ENCODE measurements around the gene POLR2B. TPM values are rescaled to one million over a fixed set of nuclear protein-coding genes. Genes with fewer than 3 reads are reported as not detected.
"Not testable (repeated sequence)": the region's sequence is repeated elsewhere in the genome, so short reads cannot be mapped to it uniquely, and the experiment has no call there.

Gene POLR2B
- total RNA-seq, 4 donors from 2014 or later, result 25.2 to 92.2 (median 77.0) TPM

DNA sequence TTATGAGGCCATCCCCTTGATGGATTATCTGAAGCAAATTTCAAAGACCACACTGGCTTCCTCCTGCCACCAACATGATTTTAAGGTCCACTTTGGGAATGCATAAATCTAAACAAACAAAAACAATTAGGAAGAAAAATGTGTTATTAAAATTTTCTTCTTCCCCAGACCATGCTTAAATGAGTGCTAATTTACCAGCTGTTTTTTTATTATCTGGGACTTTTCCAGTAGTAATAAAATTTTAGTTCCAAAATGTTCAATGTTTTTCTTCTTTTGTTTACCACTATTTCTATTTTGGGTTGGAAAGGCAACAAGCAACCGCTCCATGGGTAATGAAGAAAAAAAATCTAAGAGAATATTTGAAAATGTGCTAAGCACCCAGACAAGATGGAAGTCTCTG, 62.3 kb downstream of the POLR2B start:
- H3K4me3 ChIP-seq, result no peak overlapping the region
- intact Hi-C loops (cut with DNase I), result loop anchor here (10.0 kb wide), 1 partner anchor 64 kb away; no protein-coding TSS in a partner anchor
- no peaks in the 10 kb centered on the region for H3K9me3 ChIP-seq
- H3K27ac ChIP-seq, result no peak overlapping the region
- no peaks in the 10 kb centered on the region for H3K27me3 ChIP-seq
- 69 to 87% methylated on average over 1 of the region's 1 CpG for WGBS, 2 donors
- no peak for TF ChIP-seq POLR2A (IDR thresholded peaks at IDR 0.05)
- TF ChIP-seq, protein P1, sequence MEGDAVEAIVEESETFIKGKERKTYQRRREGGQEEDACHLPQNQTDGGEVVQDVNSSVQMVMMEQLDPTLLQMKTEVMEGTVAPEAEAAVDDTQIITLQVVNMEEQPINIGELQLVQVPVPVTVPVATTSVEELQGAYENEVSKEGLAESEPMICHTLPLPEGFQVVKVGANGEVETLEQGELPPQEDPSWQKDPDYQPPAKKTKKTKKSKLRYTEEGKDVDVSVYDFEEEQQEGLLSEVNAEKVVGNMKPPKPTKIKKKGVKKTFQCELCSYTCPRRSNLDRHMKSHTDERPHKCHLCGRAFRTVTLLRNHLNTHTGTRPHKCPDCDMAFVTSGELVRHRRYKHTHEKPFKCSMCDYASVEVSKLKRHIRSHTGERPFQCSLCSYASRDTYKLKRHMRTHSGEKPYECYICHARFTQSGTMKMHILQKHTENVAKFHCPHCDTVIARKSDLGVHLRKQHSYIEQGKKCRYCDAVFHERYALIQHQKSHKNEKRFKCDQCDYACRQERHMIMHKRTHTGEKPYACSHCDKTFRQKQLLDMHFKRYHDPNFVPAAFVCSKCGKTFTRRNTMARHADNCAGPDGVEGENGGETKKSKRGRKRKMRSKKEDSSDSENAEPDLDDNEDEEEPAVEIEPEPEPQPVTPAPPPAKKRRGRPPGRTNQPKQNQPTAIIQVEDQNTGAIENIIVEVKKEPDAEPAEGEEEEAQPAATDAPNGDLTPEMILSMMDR (IDR thresholded peaks at IDR 0.05), result no peak
- no peak for DNase-seq
- no peaks in the 10 kb centered on the region for H3K36me3 ChIP-seq
- H3K4me1 ChIP-seq, result peaks cover 0 to 58% (median 14%) of the 10 kb centered on the region in 3 donors

DNA sequence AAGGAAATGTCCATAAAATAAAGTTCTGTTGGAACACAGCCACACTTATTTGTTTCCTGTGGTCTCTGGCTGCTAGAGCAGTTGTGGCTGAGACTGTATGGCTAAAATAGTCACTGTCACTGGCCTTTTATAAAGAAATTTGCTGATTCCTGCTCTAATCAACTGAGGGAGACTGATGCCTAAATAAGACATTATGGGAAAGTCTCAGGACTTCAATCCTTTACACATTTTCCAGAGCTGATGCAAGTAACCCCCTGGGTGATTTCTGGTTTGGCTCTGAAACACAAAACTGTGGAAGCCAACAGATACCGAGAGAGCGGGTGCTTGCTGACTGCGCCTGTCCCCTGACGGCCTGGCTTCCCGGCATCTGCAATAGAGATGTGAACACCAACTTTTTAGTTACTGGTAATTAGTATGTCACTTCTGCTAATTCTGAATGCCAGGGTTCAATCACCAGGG, 64.0 kb downstream of the POLR2B start:
- no peak for DNase-seq
- no peaks in the 10 kb centered on the region for H3K27me3 ChIP-seq
- no peak overlapping the region for H3K4me3 ChIP-seq
- intact Hi-C loops (cut with DNase I), result loop anchor here (10.0 kb wide), 1 partner anchor 62 kb away; no protein-coding TSS in a partner anchor
- peaks cover 0 to 56% (median 14%) of the 10 kb centered on the region in 3 donors for H3K4me1 ChIP-seq
- TF ChIP-seq, protein P1 (IDR thresholded peaks at IDR 0.05), result no peak
- no peak for TF ChIP-seq POLR2A (IDR thresholded peaks at IDR 0.05)
- no peaks in the 10 kb centered on the region for H3K9me3 ChIP-seq
- no peaks in the 10 kb centered on the region for H3K36me3 ChIP-seq
- 83 to 90% methylated on average over 2 to 5 of the region's 5 CpGs for WGBS, 2 donors
- peak overlapping the region; percentile 7 to 80 (median 70) for H3K27ac ChIP-seq

DNA sequence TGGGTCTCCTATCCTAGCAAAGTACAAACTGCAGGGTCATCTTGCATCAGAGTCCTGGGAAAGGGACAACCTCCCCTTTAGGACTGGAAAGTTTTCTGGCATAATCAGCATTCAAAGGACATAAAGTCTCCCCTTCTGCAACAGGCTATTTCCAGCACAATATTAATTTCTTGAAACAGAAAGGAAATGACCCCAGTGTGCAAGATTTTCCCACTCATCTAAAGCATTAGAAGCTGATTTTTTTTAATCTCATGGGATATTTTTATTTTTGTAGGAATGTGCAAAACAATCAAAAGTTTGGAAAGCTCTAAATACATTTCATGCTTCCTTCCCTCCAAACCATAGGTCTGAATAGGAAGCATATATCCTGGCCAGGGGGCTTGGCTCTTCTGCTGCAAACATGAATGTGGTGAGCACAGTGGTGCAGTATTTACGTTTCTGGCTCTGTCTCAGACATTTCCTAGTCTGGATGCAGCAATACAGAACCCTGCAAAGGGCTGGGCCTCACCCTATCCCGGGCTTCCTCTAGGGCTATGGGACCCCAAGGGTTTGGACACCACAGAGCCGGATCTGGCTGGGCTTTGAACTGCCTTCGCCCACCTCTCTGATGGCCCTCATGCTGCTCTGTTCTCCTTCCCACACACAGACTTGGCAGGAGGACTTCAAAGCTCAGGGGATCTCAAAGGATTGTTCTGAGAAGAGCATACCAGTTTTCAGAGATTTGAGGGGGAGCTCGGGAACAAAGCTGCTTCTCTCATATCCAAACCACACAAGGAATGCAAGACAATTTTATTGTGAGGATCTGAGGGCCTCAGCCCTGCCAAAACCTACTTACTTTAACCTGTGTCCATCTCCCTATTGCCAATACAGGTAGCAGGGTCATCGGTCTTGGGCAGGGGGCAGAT, 64.9 kb downstream of the POLR2B start:
- Histone ChIP-seq H3K4me3 (no peak overlapping the region), H3K27ac (peak overlapping the region in 3 of 4 donors; percentile 68 to 80 (median 71)), H3K27me3 (no peaks in the 10 kb centered on the region), H3K4me1 (peaks cover 0 to 49% (median 14%) of the 10 kb centered on the region in 3 donors), H3K36me3 (no peaks in the 10 kb centered on the region), H3K9me3 (no peaks in the 10 kb centered on the region)
- TF ChIP-seq, protein P1 (IDR thresholded peaks at IDR 0.05), result no peak
- no peak for TF ChIP-seq POLR2A (IDR thresholded peaks at IDR 0.05)
- WGBS, 2 donors, result 16 to 29% methylated on average over 2 to 6 of the region's 6 CpGs
- no peak for DNase-seq
- intact Hi-C loops (cut with DNase I), result loop anchor here (10.0 kb wide), 1 partner anchor 61 kb away; no protein-coding TSS in a partner anchor

DNA sequence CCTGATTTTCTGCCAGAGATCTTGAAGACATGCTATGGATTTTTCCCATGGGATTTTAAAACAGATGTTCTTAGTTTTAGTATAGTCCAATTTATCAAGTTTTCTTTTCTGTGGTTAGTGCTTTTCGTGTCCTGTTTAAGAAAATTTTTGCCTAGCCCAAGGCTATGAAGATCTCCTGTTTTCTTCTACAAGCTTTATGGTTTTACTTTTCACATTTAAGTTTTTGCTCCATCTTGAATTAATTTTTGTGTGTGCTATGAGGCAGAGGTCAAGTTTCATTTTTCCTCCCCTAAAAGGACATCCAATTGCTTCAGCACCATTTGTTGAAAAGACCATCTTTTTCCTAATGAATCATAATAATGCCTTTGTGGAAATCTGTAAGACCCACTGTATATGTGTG, 65.6 kb downstream of the POLR2B start:
- intact Hi-C loops (cut with DNase I), result loop anchor here (10.0 kb wide), 1 partner anchor 61 kb away; no protein-coding TSS in a partner anchor
- Histone ChIP-seq H3K4me1 (peaks cover 0 to 56% (median 17%) of the 10 kb centered on the region in 3 donors), H3K27me3 (no peaks in the 10 kb centered on the region), H3K27ac (peak overlapping the region in 3 of 4 donors; percentile 61 to 71 (median 69)), H3K4me3 (no peak overlapping the region), H3K9me3 (no peaks in the 10 kb centered on the region), H3K36me3 (no peaks in the 10 kb centered on the region)
- TF ChIP-seq, protein P1 (IDR thresholded peaks at IDR 0.05), result no peak
- no peak for TF ChIP-seq POLR2A (IDR thresholded peaks at IDR 0.05)
- WGBS, 2 donors, result 52 to 67% methylated on average over 1 of the region's 1 CpG
- DNase-seq, result no peak

DNA sequence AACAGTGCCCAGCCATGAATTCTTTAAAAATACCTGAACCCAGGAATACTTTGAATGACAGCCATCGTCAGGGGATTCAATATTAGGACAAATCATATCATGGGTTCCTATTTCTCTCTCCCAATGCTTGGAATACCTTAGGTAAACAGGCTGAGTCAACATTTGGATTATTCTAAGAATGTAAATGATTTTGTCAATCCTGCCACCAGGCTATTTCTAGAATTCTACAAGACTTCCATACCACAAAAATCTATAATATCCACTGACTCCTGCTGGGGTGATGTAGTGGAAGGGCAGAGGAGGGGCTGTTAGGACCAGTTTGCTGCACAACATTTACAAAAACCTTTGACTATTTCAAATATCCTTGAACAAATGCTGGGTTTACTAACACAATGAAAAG, 66.3 kb downstream of the POLR2B start:
- TF ChIP-seq, protein P1 (IDR thresholded peaks at IDR 0.05), result no peak
- no peak for TF ChIP-seq POLR2A (IDR thresholded peaks at IDR 0.05)
- no peaks in the 10 kb centered on the region for H3K27me3 ChIP-seq
- H3K9me3 ChIP-seq, result no peaks in the 10 kb centered on the region
- H3K36me3 ChIP-seq, result no peaks in the 10 kb centered on the region
- no peak for DNase-seq
- H3K27ac ChIP-seq, result peak overlapping the region in 2 of 4 donors; percentile 61 to 71
- H3K4me3 ChIP-seq, result no peak overlapping the region
- 80 to 91% methylated on average over 1 of the region's 1 CpG for WGBS, 2 donors
- peaks cover 0 to 63% (median 19%) of the 10 kb centered on the region in 3 donors for H3K4me1 ChIP-seq
- intact Hi-C loops (cut with DNase I), result loop anchor here (10.0 kb wide), 1 partner anchor 60 kb away; no protein-coding TSS in a partner anchor

DNA sequence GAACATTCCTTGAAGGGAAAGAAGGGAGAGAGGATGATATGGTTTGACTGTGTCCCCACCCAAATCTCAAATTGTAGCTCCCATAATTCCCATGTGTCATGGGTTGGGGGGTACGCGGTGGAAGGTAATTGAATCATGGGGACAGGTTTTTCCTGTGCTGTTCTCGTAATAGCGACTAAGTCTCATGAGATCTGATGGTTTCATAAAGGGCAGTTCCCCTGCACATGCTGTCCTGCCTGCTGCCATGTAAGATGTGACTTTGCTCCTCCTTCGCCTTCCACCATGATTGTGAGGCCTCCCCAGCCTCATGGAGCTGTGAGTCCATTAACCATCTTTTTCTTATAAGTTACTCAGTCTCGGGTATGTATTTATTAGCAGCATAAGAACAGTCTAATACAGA, 68.3 kb downstream of the POLR2B start:
- H3K27ac ChIP-seq, H3K9me3 ChIP-seq, H3K36me3 ChIP-seq, H3K4me3 ChIP-seq, H3K27me3 ChIP-seq, DNase-seq: not testable (repeated sequence)
- peaks cover 0 to 61% (median 24%) of the 10 kb centered on the region in 3 donors for H3K4me1 ChIP-seq
- WGBS, 2 donors, result 93 to 94% methylated on average over 6 of the region's 6 CpGs
- intact Hi-C loops (cut with DNase I), result loop anchor here (10.0 kb wide), 1 partner anchor 58 kb away; no protein-coding TSS in a partner anchor

Measured in esophagus squamous epithelium (tissue), 5 donors.